Erythroblast (primary cell): Measurements from ENCODE around the gene FNIP2.

Experiments
- GATA1 ChIP-seq: IDR thresholded peaks from 2 replicates; pipeline ENCODE4 v1.6.1; 2011; ENCODE audit warnings: low read depth, mild to moderate bottlenecking, control low read depth, low read length, moderate library complexity
- POLR2A ChIP-seq: IDR thresholded peaks from 2 replicates; pipeline ENCODE4 v1.6.1; 2011; ENCODE audit warnings: mild to moderate bottlenecking, low read length

GRCh38 chr4:158835226-158836001 lies 66.6 kb downstream of the FNIP2 start:
- TF ChIP-seq POLR2A, result no peak
- TF ChIP-seq GATA1, result no peak
